ENCODE measurements around the gene RAD1.

The RAD1 gene

GRCh38 chr5:34915139-34915855 lies at the start of gene RAD1, which contains the start of gene BRIX1:
TSS of gene RAD1 (minus strand) at chr5:34915504. CDS start at chr5:34914892, 612 bp downstream.
TSS of gene BRIX1 (plus strand) at chr5:34915711. CDS start at chr5:34915739, 28 bp downstream.
- no peak for TF ChIP-seq CTCF (IDR thresholded peaks at IDR 0.05)
- Histone ChIP-seq H3K27ac (peak within 1 kb of the TSS; percentile 67 to 92), H3K4me3 (peak within 1 kb of the TSS; percentile 95)
- peak; percentile 97 for DNase-seq (ENCODE audit: low spot score)

GRCh38 chr5:34959323-34959722 lies 44.0 kb upstream of the RAD1 start:
- no peak for TF ChIP-seq CTCF (IDR thresholded peaks at IDR 0.05)
- Histone ChIP-seq H3K4me3 (no peak overlapping the region), H3K27ac (no peak overlapping the region)

GRCh38 chr5:34957857-34958690 lies 42.8 kb upstream of the RAD1 start:
- TF ChIP-seq CTCF (IDR thresholded peaks at IDR 0.05) = no peak
- DNase-seq (ENCODE audit: low spot score) = no peak
- Histone ChIP-seq H3K27ac (no peak overlapping the region), H3K4me3 (no peak overlapping the region)

More at GRCh38 chr5:34959323-34959722, 44.0 kb upstream of the RAD1 start:
- DNase-seq (ENCODE audit: low spot score) = no peak

GRCh38 chr5:34957321-34957720 lies 42.0 kb upstream of the RAD1 start:
- no peak for TF ChIP-seq CTCF (IDR thresholded peaks at IDR 0.05)
- DNase-seq (ENCODE audit: low spot score) = no peak
- Histone ChIP-seq H3K27ac (no peak overlapping the region), H3K4me3 (no peak overlapping the region)

GRCh38 chr5:34944460-34945047 lies 29.2 kb upstream of the RAD1 start:
- DNase-seq (ENCODE audit: low spot score) = no peak
- H3K27ac ChIP-seq = no peak overlapping the region
- no peak overlapping the region for H3K4me3 ChIP-seq
- TF ChIP-seq CTCF (IDR thresholded peaks at IDR 0.05) = no peak

- H3K4me3 ChIP-seq = no peak overlapping the region
- DNase-seq (ENCODE audit: low spot score) = no peak
- H3K27ac ChIP-seq = no peak overlapping the region
- no peak for TF ChIP-seq CTCF (IDR thresholded peaks at IDR 0.05)
Measured at GRCh38 chr5:34944044-34944443, 28.7 kb upstream of the RAD1 start.

Data from coronary artery (tissue), 2 donors.